K562 (cell line): ENCODE measurements around the gene MYMX. TPM values are rescaled to one million over a fixed set of nuclear protein-coding genes. Genes with fewer than 3 reads are reported as not detected.

Source experiments
- ARID1B ChIP-seq: fragments of 450-650 bp; IDR thresholded peaks from 2 replicates; pipeline ENCODE4 v1.6.1; 2016; ENCODE audit warnings: antibody characterized with exemption, mild to moderate bottlenecking, inconsistent platforms
- CEBPG ChIP-seq, 3 experiments: fragments of 200-800 bp in 1 of 3; sonication (Bioruptor generic) in 1 of 3; sonication (generic) in 1 of 3; formaldehyde crosslinking in 1 of 3; IDR thresholded peaks in 2 of 3; conservative IDR thresholded peaks in 1 of 3; 2 replicates each; pipeline versions ENCODE4 v1.6.1 to v1.8.0; 2016 to 2022; ENCODE audit warnings: missing compliant biosample characterization in 2 of 3, missing genetic modification characterization in 2 of 3, mild to moderate bottlenecking in 1 of 3, missing genetic modification reagents in 1 of 3
- CHCHD3 ChIP-seq: fragments of 250-450 bp; sonication (Bioruptor Pico); IDR thresholded peaks from 2 replicates; pipeline ENCODE4 v2.1.2; 2022; ENCODE audit warnings: mild to moderate bottlenecking
- CREB3 ChIP-seq: fragments of 450-650 bp; conservative IDR thresholded peaks from 2 replicates; pipeline ENCODE4 v1.6.1; 2016; ENCODE audit warnings: missing genetic modification characterization, low read depth, mild to moderate bottlenecking, missing compliant biosample characterization, moderate library complexity
- EGR1 ChIP-seq: fragments of 450-650 bp; conservative IDR thresholded peaks from 2 replicates; pipeline ENCODE4 v1.6.1; 2017; ENCODE audit warnings: mild to moderate bottlenecking
- ELF1 ChIP-seq: fragments of 200-800 bp; sonication (Bioruptor generic); IDR thresholded peaks from 2 replicates; pipeline ENCODE4 v1.6.1; 2016; ENCODE audit warnings: missing genetic modification characterization, missing compliant biosample characterization
- EP400 ChIP-seq: fragments of 450-650 bp; IDR thresholded peaks from 2 replicates; pipeline ENCODE4 v1.6.1; 2017; ENCODE audit warnings: antibody characterized with exemption, mild to moderate bottlenecking, moderate library complexity
- ESRRA ChIP-seq: fragments of 450-650 bp; IDR thresholded peaks from 2 replicates; pipeline ENCODE4 v1.6.1; 2014; ENCODE audit warnings: low read depth, mild to moderate bottlenecking, moderate library complexity, borderline replicate concordance
- FUS ChIP-seq: fragments of 200-400 bp; formaldehyde crosslinking; optimal IDR thresholded peaks from 2 replicates; pipeline ENCODE3; 2017; ENCODE audit warnings: low read depth, low read length
- HDAC2 ChIP-seq: fragments of 450-650 bp; IDR thresholded peaks from 2 replicates; pipeline ENCODE4 v1.6.1; 2016; ENCODE audit warnings: mild to moderate bottlenecking
- HLTF ChIP-seq: fragments of 450-650 bp; IDR thresholded peaks from 2 replicates; pipeline ENCODE4 v1.6.1; 2016
- KDM2B ChIP-seq: fragments of 250-450 bp; sonication (Bioruptor Pico); IDR thresholded peaks from 2 replicates; pipeline ENCODE4 v1.8.0; 2021; ENCODE audit warnings: mild to moderate bottlenecking, moderate library complexity
- KLF13 ChIP-seq: fragments of 450-650 bp; IDR thresholded peaks from 2 replicates; pipeline ENCODE4 v1.6.1; 2016; ENCODE audit warnings: missing genetic modification characterization, low read depth, mild to moderate bottlenecking, missing compliant biosample characterization, moderate library complexity, borderline replicate concordance
- MAZ ChIP-seq, 2 experiments: fragments of 450-650 bp in 1 of 2; sonication (generic) in 1 of 2; formaldehyde crosslinking; IDR thresholded peaks in 1 of 2; conservative IDR thresholded peaks in 1 of 2; 2 replicates each; pipeline versions ENCODE4 v1.4.0 to v1.5.0; 2020; ENCODE audit warnings: mild to moderate bottlenecking in 1 of 2, missing genetic modification reagents in 1 of 2
- MLLT1 ChIP-seq, 2 experiments: fragments of 450-650 bp; IDR thresholded peaks; 2 replicates each; pipeline ENCODE4 v1.6.1; 2016
- NEUROD1 ChIP-seq: fragments of 150-350 bp; IDR thresholded peaks from 2 replicates; pipeline ENCODE4 v1.6.1; 2014; ENCODE audit warnings: borderline replicate concordance, low read length, low read depth; ENCODE audit not compliant: partially characterized antibody
- NFIC ChIP-seq: fragments of 450-650 bp; IDR thresholded peaks from 2 replicates; pipeline ENCODE4 v1.6.1; 2017; ENCODE audit warnings: mild to moderate bottlenecking, inconsistent platforms
- SMAD4 ChIP-seq: fragments of 250-450 bp; sonication (Bioruptor Pico); conservative IDR thresholded peaks from 2 replicates; pipeline ENCODE4 v1.8.0; 2021; ENCODE audit warnings: inconsistent platforms, mild to moderate bottlenecking, moderate library complexity
- TARDBP ChIP-seq: fragments of 450-650 bp; IDR thresholded peaks from 2 replicates; pipeline ENCODE4 v1.6.1; 2016
- THAP7 ChIP-seq: fragments of 250-450 bp; sonication (Bioruptor Pico); IDR thresholded peaks from 2 replicates; pipeline ENCODE4 v1.5.0; 2021
- U2AF1 ChIP-seq: fragments of 200-400 bp; formaldehyde crosslinking; optimal IDR thresholded peaks from 2 replicates; pipeline ENCODE3; 2017; ENCODE audit warnings: mild to moderate bottlenecking, low read depth, low read length, moderate library complexity
- ZBTB9 ChIP-seq: fragments of 450-650 bp; formaldehyde crosslinking; IDR thresholded peaks from 2 replicates; pipeline ENCODE4 v1.4.0; 2020; ENCODE audit warnings: mild to moderate bottlenecking, moderate library complexity
- ZFP1 ChIP-seq: fragments of 450-650 bp; formaldehyde crosslinking; IDR thresholded peaks from 2 replicates; pipeline ENCODE4 v1.4.0; 2020; ENCODE audit warnings: mild to moderate bottlenecking, mixed read lengths
- ZNF175 ChIP-seq: fragments of 200-800 bp; sonication (Bioruptor generic); IDR thresholded peaks from 2 replicates; pipeline ENCODE4 v1.6.1; 2016; ENCODE audit warnings: low read depth, mild to moderate bottlenecking, missing genetic modification characterization, missing compliant biosample characterization
- ZNF184 ChIP-seq: sonication (generic); formaldehyde crosslinking; IDR thresholded peaks from 2 replicates; pipeline ENCODE4 v1.5.0; 2020; ENCODE audit warnings: missing genetic modification reagents
- polyA plus RNA-seq, 8 experiments: library from polyadenylated mRNA; depleted of rRNA in 4 of 8; stranded (reverse) in 5 of 8; unstranded in 3 of 8; fragments of >200 nt; fragmentation: Nextera tagmentation in 2 of 8; fragmentation: Illumina TruSeq in 1 of 8; extraction: Ambion mirVana in 2 of 8; extraction: Trizol in 1 of 8; gene quantifications; 2 replicates each; pipeline versions ENCODE4 v1.2.1 to v1.2.3, GENCODE V29; 2011 to 2014; ENCODE audit warnings: inconsistent platforms in 1 of 8, missing spikeins in 1 of 8
- total RNA-seq, 7 experiments: library from RNA; depleted of rRNA in 6 of 7; stranded (reverse); fragments of >200 nt in 6 of 7; fragmentation: Illumina TruSeq in 2 of 7; extraction: Trizol in 2 of 7; gene quantifications; 2 replicates each; pipeline versions ENCODE4 v1.2.1 to v1.2.3, GENCODE V29; 2011 to 2021; ENCODE audit warnings: low replicate concordance in 1 of 7

Gene MYMX
- total and polyA plus RNA-seq, 9 of the 15 experiments (the other 6 are each of a cell fraction or from before 2014, with no cell fraction given): 0.12 TPM; not detected in 8

GRCh38 chr6:44237813-44238433 lies 21.2 kb downstream of the MYMX start (continued):
- peak; percentile 95 for TF ChIP-seq TARDBP
- TF ChIP-seq MAZ (CRISPR knock-in tag; conservative IDR thresholded peaks at IDR 0.05 in 1 of 2, IDR thresholded peaks at IDR 0.05 in 1 of 2): peak; percentile 96
- 0 out of 2 replicates have a peak, but pooled peaks have one; percentile 54 for TF ChIP-seq CHCHD3 (CRISPR knock-in tag)
- peak; percentile 62 for TF ChIP-seq HDAC2
- TF ChIP-seq ZBTB9 (CRISPR knock-in tag): peak; percentile 73
- peak; percentile 76; the same call in 1 of the 2 replicates for TF ChIP-seq CREB3 (tag)
- peak; percentile 83 for TF ChIP-seq SMAD4 (CRISPR knock-in tag)
- TF ChIP-seq CEBPG (CRISPR knock-in tag; IDR thresholded peaks at IDR 0.05): peak; percentile 80
- TF ChIP-seq CEBPG (tag; conservative IDR thresholded peaks at IDR 0.05 in 1 of 2, IDR thresholded peaks at IDR 0.05 in 1 of 2): peak; percentile 49 to 72; a peak in 2 of 4 replicates
- no peak for TF ChIP-seq ZNF184
- peak; percentile 76 for TF ChIP-seq ELF1 (tag)
- TF ChIP-seq NEUROD1: peak; percentile 65
- peak; percentile 70 for TF ChIP-seq ARID1B
- peak; percentile 91 for TF ChIP-seq U2AF1
- TF ChIP-seq KLF13: peak; percentile 61; the same call in 1 of the 2 replicates
- TF ChIP-seq ZFP1 (CRISPR knock-in tag): no peak
- peak; percentile 52 for TF ChIP-seq NFIC
- peak; percentile 68 for TF ChIP-seq FUS
- no peak for TF ChIP-seq MLLT1 (IDR thresholded peaks at IDR 0.05)
- TF ChIP-seq EP400: peak; percentile 95
- TF ChIP-seq ZNF175: peak; percentile 76; the same call in 1 of the 2 replicates
- TF ChIP-seq KDM2B (CRISPR knock-in tag): peak; percentile 81; the same call in 1 of the 2 replicates
- TF ChIP-seq ESRRA: peak; percentile 97
- peak; percentile 89; the same call in 1 of the 2 replicates for TF ChIP-seq HLTF
- peak; percentile 38; the same call in 1 of the 2 replicates for TF ChIP-seq EGR1
- peak; percentile 85 for TF ChIP-seq THAP7 (CRISPR knock-in tag)
